ENCODE measurements around the gene STN1. TPM values are rescaled to one million over a fixed set of nuclear protein-coding genes. Genes with fewer than 3 reads are reported as not detected.

STN1 gene
- total and polyA plus RNA-seq, 5 experiments from 2014 or later: 41.8 to 103 (median 89.3) TPM

GRCh38 chr10:103911021-103911459 is 6.9 kb downstream of the STN1 start:
- POLR2A ChIA-PET: interaction anchor here (0.6 to 2.8 kb wide), 10 partner anchors 11 to 1252 kb away, joined by 3 to 27 read pairs (median 4); partner anchors contain the start of gene SFR1
- Mint-ChIP-seq H3K9me3 (peaks cover 0 to 11% (median 4%) of the 10 kb centered on the region in 9 donors), H3K27ac (peak overlapping the region; percentile 92 to 99 (median 98)), H3K4me1 (peaks cover 39 to 88% (median 80%) of the 10 kb centered on the region in 4 donors), H3K4me3 (peak overlapping the region; percentile 69 to 89 (median 80)), H3K27me3 (no peaks in the 10 kb centered on the region), H3K36me3 (peaks cover 10 to 16% (median 12%) of the 10 kb centered on the region in 3 donors)
- DNase-seq (peak; percentile 14 to 88 (median 68)), ATAC-seq (peak; percentile 80 to 88)

GRCh38 chr10:103910442-103911012 is 7.5 kb downstream of the STN1 start:
- H3K4me1 Mint-ChIP-seq: peaks cover 39 to 88% (median 79%) of the 10 kb centered on the region in 4 donors
- H3K4me3 Mint-ChIP-seq: peak overlapping the region; percentile 63 to 89 (median 80)
- ATAC-seq: peak in 1 of 2 donors; percentile 48
- H3K27me3 Mint-ChIP-seq: no peaks in the 10 kb centered on the region
- H3K27ac Mint-ChIP-seq: peak overlapping the region; percentile 92 to 99 (median 98)
- no peak for DNase-seq
- peaks cover 0 to 11% (median 4%) of the 10 kb centered on the region in 9 donors for H3K9me3 Mint-ChIP-seq
- POLR2A ChIA-PET: interaction anchor here (0.6 to 2.8 kb wide), 10 partner anchors 10 to 1251 kb away, joined by 3 to 27 read pairs (median 4); partner anchors contain the start of gene SFR1
- H3K36me3 Mint-ChIP-seq: peaks cover 8 to 16% (median 12%) of the 10 kb centered on the region in 3 donors

GRCh38 chr10:103905441-103905840 is 12.5 kb downstream of the STN1 start:
- Mint-ChIP-seq H3K4me1 (peaks cover 32 to 82% (median 73%) of the 10 kb centered on the region in 4 donors), H3K36me3 (peaks cover 0 to 38% (median 21%) of the 10 kb centered on the region in 3 donors), H3K4me3 (peak overlapping the region in 9 of 10 donors; percentile 21 to 65 (median 36)), H3K9me3 (no peaks in the 10 kb centered on the region), H3K27ac (peak overlapping the region; percentile 63 to 99 (median 84)), H3K27me3 (no peaks in the 10 kb centered on the region)
- POLR2A ChIA-PET: interaction anchor here (0.5 to 1.1 kb wide), 2 partner anchors 78 to 216 kb away, joined by 3 to 4 read pairs; partner anchors contain the start of gene SFR1
- DNase-seq (no peak), ATAC-seq (peak in 1 of 2 donors; percentile 25)

- Mint-ChIP-seq H3K27me3 (no peaks in the 10 kb centered on the region), H3K27ac (peak overlapping the region; percentile 3 to 89 (median 78)), H3K9me3 (no peaks in the 10 kb centered on the region), H3K4me3 (peak overlapping the region; percentile 35 to 76 (median 62)), H3K4me1 (peaks cover 22 to 56% (median 54%) of the 10 kb centered on the region in 4 donors), H3K36me3 (peaks cover 5 to 66% (median 37%) of the 10 kb centered on the region in 3 donors)
- POLR2A ChIA-PET: interaction anchor here (0.7 to 4.2 kb wide), 7 partner anchors 9 to 220 kb away, joined by 3 to 27 read pairs (median 6); partner anchors contain the start of genes SFR1 and STN1
- DNase-seq (peak in 1 of 10 donors; percentile 26), ATAC-seq (peak; percentile 76 to 77)
Measured at GRCh38 chr10:103901299-103901698, 16.7 kb downstream of the STN1 start.

GRCh38 chr10:103899312-103899711 is 18.7 kb downstream of the STN1 start:
- ATAC-seq (no peak), DNase-seq (no peak)
- H3K4me3 Mint-ChIP-seq: no peak overlapping the region
- peak overlapping the region in 3 of 10 donors; percentile 21 to 89 (median 29) for H3K27ac Mint-ChIP-seq
- no peaks in the 10 kb centered on the region for H3K9me3 Mint-ChIP-seq
- H3K36me3 Mint-ChIP-seq: peaks cover 14 to 79% (median 38%) of the 10 kb centered on the region in 3 donors
- POLR2A ChIA-PET: interaction anchor here (1.4 to 4.2 kb wide), 2 partner anchors 9 to 11 kb away, joined by 5 to 27 read pairs; no protein-coding TSS in a partner anchor
- no peaks in the 10 kb centered on the region for H3K27me3 Mint-ChIP-seq
- H3K4me1 Mint-ChIP-seq: peaks cover 24 to 61% (median 55%) of the 10 kb centered on the region in 4 donors

GRCh38 chr10:103897241-103897774 is 20.7 kb downstream of the STN1 start:
- ATAC-seq (no peak), DNase-seq (no peak)
- Mint-ChIP-seq H3K36me3 (peaks cover 14 to 85% (median 26%) of the 10 kb centered on the region in 3 donors), H3K27me3 (no peaks in the 10 kb centered on the region), H3K9me3 (no peaks in the 10 kb centered on the region), H3K4me1 (peaks cover 27 to 61% (median 54%) of the 10 kb centered on the region in 4 donors), H3K4me3 (no peak overlapping the region), H3K27ac (no peak overlapping the region)
- POLR2A ChIA-PET: interaction anchor here (0.9 to 1.7 kb wide), 3 partner anchors 11 to 225 kb away, joined by 3 read pairs; partner anchors contain the start of gene SFR1

- Mint-ChIP-seq H3K4me1 (peaks cover 27 to 54% (median 46%) of the 10 kb centered on the region in 4 donors), H3K27me3 (no peaks in the 10 kb centered on the region), H3K36me3 (peaks cover 14 to 95% (median 28%) of the 10 kb centered on the region in 3 donors), H3K27ac (peak overlapping the region in 9 of 10 donors; percentile 12 to 85 (median 66)), H3K4me3 (no peak overlapping the region), H3K9me3 (no peaks in the 10 kb centered on the region)
- ATAC-seq (no peak), DNase-seq (no peak)
- POLR2A ChIA-PET: no interaction called here
Measured at GRCh38 chr10:103896225-103896624, 21.8 kb downstream of the STN1 start.

- POLR2A ChIA-PET: interaction anchor here (1.7 kb wide), 1 partner anchor 12 kb away, joined by 8 read pairs; no protein-coding TSS in a partner anchor
- peaks cover 23 to 53% (median 41%) of the 10 kb centered on the region in 4 donors for H3K4me1 Mint-ChIP-seq
- no peaks in the 10 kb centered on the region for H3K27me3 Mint-ChIP-seq
- peaks cover 14 to 95% (median 26%) of the 10 kb centered on the region in 3 donors for H3K36me3 Mint-ChIP-seq
- H3K27ac Mint-ChIP-seq: peak overlapping the region; percentile 12 to 89 (median 78)
- no peak for ATAC-seq
- no peaks in the 10 kb centered on the region for H3K9me3 Mint-ChIP-seq
- H3K4me3 Mint-ChIP-seq: no peak overlapping the region
- DNase-seq: no peak
Measured at GRCh38 chr10:103895411-103896186, 22.4 kb downstream of the STN1 start.

GRCh38 chr10:103894441-103894864 is 23.5 kb downstream of the STN1 start:
- ATAC-seq (no peak), DNase-seq (no peak)
- POLR2A ChIA-PET: interaction anchor here (1.0 to 1.7 kb wide), 3 partner anchors 9 to 89 kb away, joined by 4 to 8 read pairs (median 6); no protein-coding TSS in a partner anchor
- Mint-ChIP-seq H3K4me1 (peaks cover 22 to 54% (median 44%) of the 10 kb centered on the region in 4 donors), H3K27ac (peak overlapping the region; percentile 44 to 90 (median 84)), H3K27me3 (no peaks in the 10 kb centered on the region), H3K9me3 (no peaks in the 10 kb centered on the region), H3K36me3 (peaks cover 9 to 97% (median 19%) of the 10 kb centered on the region in 3 donors), H3K4me3 (peak overlapping the region in 4 of 10 donors; percentile 1 to 65 (median 27))

GRCh38 chr10:103893817-103894216 is 24.2 kb downstream of the STN1 start:
- H3K9me3 Mint-ChIP-seq: no peaks in the 10 kb centered on the region
- H3K27me3 Mint-ChIP-seq: no peaks in the 10 kb centered on the region
- peak overlapping the region in 1 of 10 donors; percentile 19 for H3K4me3 Mint-ChIP-seq
- H3K27ac Mint-ChIP-seq: peak overlapping the region; percentile 15 to 90 (median 82)
- no peak for ATAC-seq
- no peak for DNase-seq
- H3K4me1 Mint-ChIP-seq: peaks cover 24 to 55% (median 47%) of the 10 kb centered on the region in 4 donors
- H3K36me3 Mint-ChIP-seq: peaks cover 9 to 97% (median 19%) of the 10 kb centered on the region in 3 donors
- POLR2A ChIA-PET: interaction anchor here (0.5 to 1.7 kb wide), 3 partner anchors 14 to 308 kb away, joined by 6 to 8 read pairs (median 6); no protein-coding TSS in a partner anchor

GRCh38 chr10:103892181-103892580 is 25.8 kb downstream of the STN1 start:
- no peak for DNase-seq
- peak overlapping the region in 6 of 10 donors; percentile 22 to 84 (median 68) for H3K27ac Mint-ChIP-seq
- no peak overlapping the region for H3K4me3 Mint-ChIP-seq
- H3K4me1 Mint-ChIP-seq: peaks cover 27 to 62% (median 52%) of the 10 kb centered on the region in 4 donors
- no peaks in the 10 kb centered on the region for H3K27me3 Mint-ChIP-seq
- POLR2A ChIA-PET: no interaction called here
- peaks cover 9 to 97% (median 18%) of the 10 kb centered on the region in 3 donors for H3K36me3 Mint-ChIP-seq
- no peak for ATAC-seq
- no peaks in the 10 kb centered on the region for H3K9me3 Mint-ChIP-seq

All from naive thymus-derived CD8-positive, alpha-beta T cell (primary cell).